ENCODE results near the gene LRRC37A3.
A peak's percentile ranks its signal among the peaks of the same experiment; 100 is the strongest.
"Not testable (repeated sequence)": the region's sequence is repeated elsewhere in the genome, so short reads cannot be mapped to it uniquely, and the experiment has no call there.

Gene LRRC37A3

GRCh38 chr17:64925244-64925643 lies 6.0 kb upstream of the LRRC37A3 start:
- DNase-seq (ENCODE audit: low spot score) = not testable (repeated sequence)

- peak; percentile 76 for DNase-seq (ENCODE audit: low spot score)
Observed at GRCh38 chr17:64923051-64923568, 3.8 kb upstream of the LRRC37A3 start.

- no peak for DNase-seq (ENCODE audit: low spot score)
Observed at GRCh38 chr17:64920419-64921172, 1.3 kb upstream of the LRRC37A3 start.

- no peak for DNase-seq (ENCODE audit: low spot score)
Observed at GRCh38 chr17:64920026-64920418, 744 bp upstream of the LRRC37A3 start.

GRCh38 chr17:64918842-64919288 lies 413 bp downstream of the LRRC37A3 start:
- peak; percentile 87 for DNase-seq (ENCODE audit: low spot score)

- DNase-seq (ENCODE audit: low spot score) = not testable (repeated sequence)
Observed at GRCh38 chr17:64917540-64917939, 1.7 kb downstream of the LRRC37A3 start.

- DNase-seq (ENCODE audit: low spot score) = not testable (repeated sequence)
Observed at GRCh38 chr17:64915244-64915643, 4.0 kb downstream of the LRRC37A3 start.

- DNase-seq (ENCODE audit: low spot score) = not testable (repeated sequence)
Observed at GRCh38 chr17:64910191-64910514, 9.1 kb downstream of the LRRC37A3 start.

- not testable (repeated sequence) for DNase-seq (ENCODE audit: low spot score)
Observed at GRCh38 chr17:64909511-64910190, 9.6 kb downstream of the LRRC37A3 start.

GRCh38 chr17:64904069-64904468 lies 15.2 kb downstream of the LRRC37A3 start:
- DNase-seq (ENCODE audit: low spot score) = not testable (repeated sequence)

GRCh38 chr17:64897136-64897535 lies 22.1 kb downstream of the LRRC37A3 start:
- DNase-seq (ENCODE audit: low spot score) = not testable (repeated sequence)

- DNase-seq (ENCODE audit: low spot score) = not testable (repeated sequence)
Observed at GRCh38 chr17:64874210-64874609, 45.1 kb downstream of the LRRC37A3 start.

- DNase-seq (ENCODE audit: low spot score) = peak; percentile 75
Observed at GRCh38 chr17:64847504-64848466, 71.5 kb downstream of the LRRC37A3 start.

GRCh38 chr17:64846892-64847291 lies 72.4 kb downstream of the LRRC37A3 start:
- DNase-seq (ENCODE audit: low spot score) = not testable (repeated sequence)

GRCh38 chr17:64843918-64844317 lies 75.4 kb downstream of the LRRC37A3 start:
- not testable (repeated sequence) for DNase-seq (ENCODE audit: low spot score)

- not testable (repeated sequence) for DNase-seq (ENCODE audit: low spot score)
Observed at GRCh38 chr17:64842900-64843299, 76.4 kb downstream of the LRRC37A3 start.

GRCh38 chr17:64840960-64841359 lies 78.3 kb downstream of the LRRC37A3 start:
- DNase-seq (ENCODE audit: low spot score) = peak; percentile 32

GRCh38 chr17:64838513-64838912 lies 80.8 kb downstream of the LRRC37A3 start:
- DNase-seq (ENCODE audit: low spot score) = not testable (repeated sequence)

- DNase-seq (ENCODE audit: low spot score) = peak; percentile 89
Observed at GRCh38 chr17:64837018-64837761, 82.1 kb downstream of the LRRC37A3 start.

- peak; percentile 43 for DNase-seq (ENCODE audit: low spot score)
Observed at GRCh38 chr17:64836623-64837017, 82.7 kb downstream of the LRRC37A3 start.

GRCh38 chr17:64834060-64834459 lies 85.2 kb downstream of the LRRC37A3 start:
- DNase-seq (ENCODE audit: low spot score) = not testable (repeated sequence)
